Natural killer cell (primary cell): Measurements from ENCODE around the gene RBM47. TPM values are rescaled to one million over a fixed set of nuclear protein-coding genes. Genes with fewer than 3 reads are reported as not detected.
"Not testable (repeated sequence)": the region's sequence is repeated elsewhere in the genome, so short reads cannot be mapped to it uniquely, and the experiment has no call there.

ENCODE experiments used
- ATAC-seq, 3 donors: fragments of 150-1000 bp in 2 of 3; fragments of 200-7000 bp in 1 of 3; cut with Tn5 transposase; 1 replicate in 1 of 3; 2 replicates in 2 of 3; pipeline ENCODE4 v1.10.0; 2021; ENCODE audit warnings: mild to moderate bottlenecking in 2 of 3, moderate library complexity in 2 of 3
- DNase-seq, 2 donors: peaks; one replicate each; pipeline versions ENCODE4 v3.0.0 to v3.0.0-alpha.2; 2013 to 2021; ENCODE audit warnings: mixed read lengths in 1 of 2
- H3K27ac ChIP-seq: one replicate; pipeline ENCODE4 v1.5.1; 2013; ENCODE audit warnings: mild to moderate bottlenecking, low read length
- H3K27me3 ChIP-seq: one replicate; pipeline ENCODE4 v1.6.1; 2013; ENCODE audit warnings: low read length; ENCODE audit not compliant: control insufficient read depth, insufficient read depth
- H3K36me3 ChIP-seq: one replicate; pipeline ENCODE4 v1.6.1; 2013; ENCODE audit warnings: low read length; ENCODE audit not compliant: control insufficient read depth, insufficient read depth
- H3K4me1 ChIP-seq: one replicate; pipeline ENCODE4 v1.6.1; 2013; ENCODE audit warnings: low read length; ENCODE audit not compliant: control insufficient read depth, insufficient read depth
- H3K4me3 ChIP-seq: one replicate; pipeline ENCODE4 v1.5.1; 2013; ENCODE audit warnings: low read length
- H3K9me3 ChIP-seq: one replicate; pipeline ENCODE4 v1.6.1; 2013; ENCODE audit warnings: low read length; ENCODE audit not compliant: control insufficient read depth, insufficient read depth
- H3K27ac Mint-ChIP-seq, 2 donors: one replicate each; pipeline ENCODE4 v1.8.0; 2022; ENCODE audit warnings: mild to moderate bottlenecking in 2 of 2, mixed read lengths in 2 of 2, moderate library complexity in 1 of 2
- H3K27me3 Mint-ChIP-seq, 2 donors: one replicate each; pipeline ENCODE4 v1.8.0; 2022; ENCODE audit warnings: low read depth in 2 of 2, mixed read lengths in 2 of 2
- H3K36me3 Mint-ChIP-seq: one replicate; pipeline ENCODE4 v1.8.0; 2022; ENCODE audit warnings: mixed read lengths
- H3K4me1 Mint-ChIP-seq, 2 donors: one replicate each; pipeline ENCODE4 v1.8.0; 2022; ENCODE audit warnings: mixed read lengths in 2 of 2
- H3K4me3 Mint-ChIP-seq: one replicate; pipeline ENCODE4 v1.8.0; 2022; ENCODE audit warnings: mild to moderate bottlenecking, moderate library complexity, mixed read lengths
- H3K9me3 Mint-ChIP-seq, 2 donors: one replicate each; pipeline ENCODE4 v1.8.0; 2022; ENCODE audit warnings: mixed read lengths in 2 of 2
- CTCF ChIP-seq: fragments of 200-600 bp; IDR thresholded peaks from one replicate; pipeline ENCODE4 v1.8.0; 2022; ENCODE audit warnings: antibody characterized with exemption
- WGBS: methylation state at CpG from one replicate; pipeline ENCODE4 v1.1.7; 2013; ENCODE audit warnings: missing lambda C conversion rate; ENCODE audit not compliant: insufficient coverage; 5-methylcytosine and 5-hydroxymethylcytosine counted together
- intact Hi-C: fragments of 100-400 bp; cut with micrococcal nuclease; formaldehyde crosslinking; loops from one replicate; pipeline ENCODE4 v1.14.2; 2022
- total RNA-seq, 4 donors: library from RNA; stranded (reverse); fragments of 120-200 nt in 1 of 4; gene quantifications; one replicate each; pipeline versions ENCODE4 v1.2.3 to v1.2.4, GENCODE V29; 2013 to 2022

Gene RBM47
- total RNA-seq, 3 donors from 2014 or later (not counting 1 experiment from before 2014, with no cell fraction given), result 2.0 to 7.7 (median 3.9) TPM

GRCh38 chr4:40412388-40412787 lies 217.3 kb downstream of the RBM47 start:
- H3K4me3 ChIP-seq, result no peak overlapping the region
- H3K4me1 ChIP-seq, result no peaks in the 10 kb centered on the region
- H3K27me3 ChIP-seq, result no peaks in the 10 kb centered on the region
- H3K4me3 Mint-ChIP-seq, result no peak overlapping the region
- ATAC-seq (no peak), DNase-seq (no peak)
- H3K27me3 Mint-ChIP-seq, result peaks cover 0 to 4% of the 10 kb centered on the region in 2 donors
- H3K9me3 ChIP-seq, result no peaks in the 10 kb centered on the region
- intact Hi-C loops, result no loop called here
- 80% methylated on average over 1 of the region's 1 CpG for WGBS
- peaks cover 0 to 2% of the 10 kb centered on the region in 2 donors for H3K9me3 Mint-ChIP-seq
- H3K36me3 ChIP-seq, result no peaks in the 10 kb centered on the region
- no peaks in the 10 kb centered on the region for H3K36me3 Mint-ChIP-seq
- no peak overlapping the region for H3K27ac ChIP-seq
- no peak overlapping the region for H3K27ac Mint-ChIP-seq
- H3K4me1 Mint-ChIP-seq, result no peaks in the 10 kb centered on the region
- TF ChIP-seq CTCF, result no peak

- Histone ChIP-seq H3K36me3 (no peaks in the 10 kb centered on the region), H3K27ac (no peak overlapping the region), H3K4me1 (no peaks in the 10 kb centered on the region), H3K4me3 (no peak overlapping the region), H3K27me3 (no peaks in the 10 kb centered on the region), H3K9me3 (peaks cover 5% of the 10 kb centered on the region)
- intact Hi-C loops, result no loop called here
- TF ChIP-seq CTCF, result no peak
- DNase-seq (no peak), ATAC-seq (no peak)
- WGBS, result 83% methylated on average over 1 of the region's 1 CpG
- Mint-ChIP-seq H3K27me3 (peaks cover 0 to under 1% of the 10 kb centered on the region in 2 donors), H3K9me3 (peaks cover 0 to 2% of the 10 kb centered on the region in 2 donors), H3K4me1 (no peaks in the 10 kb centered on the region), H3K4me3 (no peak overlapping the region), H3K27ac (no peak overlapping the region), H3K36me3 (no peaks in the 10 kb centered on the region)
These were observed 219.8 kb downstream of the RBM47 start for GRCh38 chr4:40409835-40410234.

- H3K27me3 ChIP-seq, H3K36me3 ChIP-seq, H3K4me1 ChIP-seq, H3K4me3 ChIP-seq, H3K36me3 Mint-ChIP-seq, DNase-seq, H3K27ac Mint-ChIP-seq, H3K9me3 Mint-ChIP-seq, H3K9me3 ChIP-seq, H3K4me3 Mint-ChIP-seq, H3K27ac ChIP-seq, H3K4me1 Mint-ChIP-seq, H3K27me3 Mint-ChIP-seq, intact Hi-C loops, ATAC-seq: not testable (repeated sequence)
- 74% methylated on average over 2 of the region's 3 CpGs for WGBS
These were observed 222.2 kb downstream of the RBM47 start for GRCh38 chr4:40407468-40407867.

- 94% methylated on average over 4 of the region's 4 CpGs for WGBS
- H3K4me1 Mint-ChIP-seq, result no peaks in the 10 kb centered on the region
- H3K4me3 Mint-ChIP-seq, result no peak overlapping the region
- H3K36me3 ChIP-seq, result no peaks in the 10 kb centered on the region
- H3K4me3 ChIP-seq, result no peak overlapping the region
- H3K36me3 Mint-ChIP-seq, result no peaks in the 10 kb centered on the region
- ATAC-seq (no peak), DNase-seq (no peak)
- peaks cover 0 to 3% of the 10 kb centered on the region in 2 donors for H3K27me3 Mint-ChIP-seq
- no peak for TF ChIP-seq CTCF
- no peaks in the 10 kb centered on the region for H3K27me3 ChIP-seq
- no peak overlapping the region for H3K27ac Mint-ChIP-seq
- H3K9me3 Mint-ChIP-seq, result peaks cover 0 to 2% of the 10 kb centered on the region in 2 donors
- no peaks in the 10 kb centered on the region for H3K4me1 ChIP-seq
- intact Hi-C loops, result no loop called here
- H3K9me3 ChIP-seq, result peaks cover 5% of the 10 kb centered on the region
- H3K27ac ChIP-seq, result no peak overlapping the region
These were observed 223.3 kb downstream of the RBM47 start for GRCh38 chr4:40406340-40406739.
